WTC11 (cell line): ENCODE measurements around the gene CTAG1A.
"Not testable (repeated sequence)": the region's sequence is repeated elsewhere in the genome, so short reads cannot be mapped to it uniquely, and the experiment has no call there.

Source experiments
- TF ChIP-seq, protein P1 (sequence below): sonication (generic); formaldehyde crosslinking; IDR thresholded peaks from 2 replicates; pipeline ENCODE4 v1.8.0; 2022; ENCODE audit warnings: mild to moderate bottlenecking, missing genetic modification reagents
- TF ChIP-seq, protein P2 (sequence below): fragments of 200-600 bp; IDR thresholded peaks from 2 replicates; pipeline ENCODE4 v1.8.0; 2022; ENCODE audit warnings: antibody characterized with exemption

DNA sequence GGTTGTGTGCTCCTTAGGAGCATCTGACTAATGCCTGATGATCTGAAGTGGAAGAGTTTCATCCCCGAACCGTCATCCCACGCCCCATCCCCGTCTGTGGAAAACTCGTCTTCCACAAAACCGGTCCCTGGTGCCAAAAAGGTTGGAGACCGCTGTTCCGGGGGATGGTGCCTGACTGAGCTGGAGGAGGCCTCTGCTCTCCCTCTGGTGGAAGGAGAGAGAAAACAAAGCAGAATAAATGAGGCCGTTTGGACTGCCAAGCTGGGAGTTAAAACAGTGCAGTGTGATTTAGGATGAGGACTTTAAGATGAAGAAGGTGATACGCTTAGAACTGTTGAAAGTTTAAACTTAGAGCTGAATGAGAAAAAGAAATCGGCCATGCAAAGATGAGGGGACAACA, 48.7 kb downstream of the CTAG1A start:
- TF ChIP-seq, protein P1, sequence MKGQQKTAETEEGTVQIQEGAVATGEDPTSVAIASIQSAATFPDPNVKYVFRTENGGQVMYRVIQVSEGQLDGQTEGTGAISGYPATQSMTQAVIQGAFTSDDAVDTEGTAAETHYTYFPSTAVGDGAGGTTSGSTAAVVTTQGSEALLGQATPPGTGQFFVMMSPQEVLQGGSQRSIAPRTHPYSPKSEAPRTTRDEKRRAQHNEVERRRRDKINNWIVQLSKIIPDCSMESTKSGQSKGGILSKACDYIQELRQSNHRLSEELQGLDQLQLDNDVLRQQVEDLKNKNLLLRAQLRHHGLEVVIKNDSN (CRISPR knock-in tag), result not testable (repeated sequence)
- TF ChIP-seq, protein P2, sequence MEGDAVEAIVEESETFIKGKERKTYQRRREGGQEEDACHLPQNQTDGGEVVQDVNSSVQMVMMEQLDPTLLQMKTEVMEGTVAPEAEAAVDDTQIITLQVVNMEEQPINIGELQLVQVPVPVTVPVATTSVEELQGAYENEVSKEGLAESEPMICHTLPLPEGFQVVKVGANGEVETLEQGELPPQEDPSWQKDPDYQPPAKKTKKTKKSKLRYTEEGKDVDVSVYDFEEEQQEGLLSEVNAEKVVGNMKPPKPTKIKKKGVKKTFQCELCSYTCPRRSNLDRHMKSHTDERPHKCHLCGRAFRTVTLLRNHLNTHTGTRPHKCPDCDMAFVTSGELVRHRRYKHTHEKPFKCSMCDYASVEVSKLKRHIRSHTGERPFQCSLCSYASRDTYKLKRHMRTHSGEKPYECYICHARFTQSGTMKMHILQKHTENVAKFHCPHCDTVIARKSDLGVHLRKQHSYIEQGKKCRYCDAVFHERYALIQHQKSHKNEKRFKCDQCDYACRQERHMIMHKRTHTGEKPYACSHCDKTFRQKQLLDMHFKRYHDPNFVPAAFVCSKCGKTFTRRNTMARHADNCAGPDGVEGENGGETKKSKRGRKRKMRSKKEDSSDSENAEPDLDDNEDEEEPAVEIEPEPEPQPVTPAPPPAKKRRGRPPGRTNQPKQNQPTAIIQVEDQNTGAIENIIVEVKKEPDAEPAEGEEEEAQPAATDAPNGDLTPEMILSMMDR, result not testable (repeated sequence)
